H9 (cell line): ENCODE data around the gene PYGL. TPM values are rescaled to one million over a fixed set of nuclear protein-coding genes. Genes with fewer than 3 reads are reported as not detected.

Experiments used
- DNase-seq: peaks from one replicate; pipeline ENCODE4 v3.0.0-alpha.2; 2017
- H2AFZ ChIP-seq: one replicate; pipeline ENCODE4 v1.6.1; 2013; ENCODE audit warnings: mild to moderate bottlenecking, low read length, control low read depth, moderate library complexity
- H2AK5ac ChIP-seq: 2 replicates; pipeline ENCODE4 v1.6.1; 2013; ENCODE audit warnings: low read length, control low read depth, mixed read lengths; ENCODE audit not compliant: insufficient read length
- H2BK120ac ChIP-seq: one replicate; pipeline ENCODE4 v1.6.1; 2013; ENCODE audit warnings: low read depth, mild to moderate bottlenecking, low read length, control low read depth, inconsistent platforms; ENCODE audit not compliant: poor library complexity, severe bottlenecking
- H2BK12ac ChIP-seq: 2 replicates; pipeline ENCODE4 v1.6.1; 2013; ENCODE audit warnings: low read length, control low read depth, mixed read lengths, low read depth; ENCODE audit not compliant: insufficient read length
- H2BK15ac ChIP-seq: 2 replicates; pipeline ENCODE4 v1.6.1; 2013; ENCODE audit warnings: low read depth, low read length, control low read depth
- H2BK20ac ChIP-seq: one replicate; pipeline ENCODE4 v1.6.1; 2013; ENCODE audit warnings: low read depth, mild to moderate bottlenecking, low read length, control low read depth, inconsistent platforms; ENCODE audit not compliant: poor library complexity, severe bottlenecking
- H2BK5ac ChIP-seq: 2 replicates; pipeline ENCODE4 v1.6.1; 2013; ENCODE audit warnings: low read length, control low read depth, mixed read lengths; ENCODE audit not compliant: insufficient read length
- H3K14ac ChIP-seq: 2 replicates; pipeline ENCODE4 v1.6.1; 2013; ENCODE audit warnings: low read length, control low read depth; ENCODE audit not compliant: insufficient read depth
- H3K18ac ChIP-seq: 2 replicates; pipeline ENCODE4 v1.6.1; 2013; ENCODE audit warnings: low read depth, mild to moderate bottlenecking, mixed read lengths, low read length, control low read depth; ENCODE audit not compliant: insufficient read length
- H3K23ac ChIP-seq: 2 replicates; pipeline ENCODE4 v1.6.1; 2013; ENCODE audit warnings: low read length, control low read depth, mixed read lengths, low read depth; ENCODE audit not compliant: insufficient read length
- H3K23me2 ChIP-seq: 2 replicates; pipeline ENCODE4 v1.6.1; 2013; ENCODE audit warnings: low read depth, mild to moderate bottlenecking, mixed read lengths, low read length, control low read depth; ENCODE audit not compliant: insufficient read length, poor library complexity, severe bottlenecking
- H3K27ac ChIP-seq: 2 replicates; pipeline ENCODE4 v1.5.1; 2013; ENCODE audit warnings: low read length, control low read depth, mixed read lengths, low read depth; ENCODE audit not compliant: insufficient read length
- H3K27me3 ChIP-seq: 2 replicates; pipeline ENCODE4 v1.6.1; 2013; ENCODE audit warnings: low read length, control low read depth, inconsistent platforms; ENCODE audit not compliant: insufficient read depth
- H3K4ac ChIP-seq: 2 replicates; pipeline ENCODE4 v1.6.1; 2013; ENCODE audit warnings: low read depth, mild to moderate bottlenecking, control low read depth, inconsistent platforms, low read length, moderate library complexity
- H3K4me1 ChIP-seq: 2 replicates; pipeline ENCODE4 v1.6.1; 2013; ENCODE audit warnings: low read length, control low read depth, inconsistent platforms; ENCODE audit not compliant: insufficient read depth
- H3K4me2 ChIP-seq: 2 replicates; pipeline ENCODE4 v1.6.1; 2013; ENCODE audit warnings: low read length, control low read depth, mixed read lengths; ENCODE audit not compliant: insufficient read length, insufficient read depth
- H3K56ac ChIP-seq: 2 replicates; pipeline ENCODE4 v1.6.1; 2013; ENCODE audit warnings: low read depth, mild to moderate bottlenecking, mixed read lengths, low read length, control low read depth; ENCODE audit not compliant: insufficient read length
- H3K79me1 ChIP-seq: 2 replicates; pipeline ENCODE4 v1.6.1; 2013; ENCODE audit warnings: low read depth, mild to moderate bottlenecking, moderate library complexity, low read length, control low read depth, inconsistent platforms; ENCODE audit not compliant: insufficient read depth, poor library complexity, severe bottlenecking
- H3K79me2 ChIP-seq: 2 replicates; pipeline ENCODE4 v1.6.1; 2013; ENCODE audit warnings: low read length, control low read depth, inconsistent platforms; ENCODE audit not compliant: insufficient read depth
- H3K9ac ChIP-seq: 2 replicates; pipeline ENCODE4 v1.6.1; 2013; ENCODE audit warnings: low read length, control low read depth, mixed read lengths; ENCODE audit not compliant: insufficient read length; ENCODE audit errors: extremely low read depth
- H3K9me3 ChIP-seq: one replicate; pipeline ENCODE4 v1.6.1; 2013; ENCODE audit warnings: low read depth, low read length, inconsistent platforms; ENCODE audit not compliant: control insufficient read depth
- H3T11ph ChIP-seq: one replicate; pipeline ENCODE4 v1.6.1; 2013; ENCODE audit warnings: mild to moderate bottlenecking, low read length, control low read depth, inconsistent platforms
- H4K20me1 ChIP-seq: one replicate; pipeline ENCODE4 v1.6.1; 2013; ENCODE audit not compliant: control insufficient read depth, insufficient read length, insufficient read depth
- H4K5ac ChIP-seq: 2 replicates; pipeline ENCODE4 v1.6.1; 2013; ENCODE audit warnings: low read depth, mild to moderate bottlenecking, mixed read lengths, low read length, control low read depth; ENCODE audit not compliant: insufficient read length
- H4K8ac ChIP-seq: replicated peaks from 2 replicates; pipeline ENCODE4 v1.6.1; 2013; ENCODE audit warnings: low read length, control low read depth, mixed read lengths, low read depth; ENCODE audit not compliant: insufficient read length
- H4K91ac ChIP-seq: 2 replicates; pipeline ENCODE4 v1.6.1; 2013; ENCODE audit warnings: low read depth, mild to moderate bottlenecking, moderate library complexity, mixed read lengths, low read length, control low read depth; ENCODE audit not compliant: insufficient read length
- H3K27ac Mint-ChIP-seq, 3 experiments: 2 replicates in 2 of 3; 3 replicates in 1 of 3; pipeline ENCODE4 v1.8.0; 2020 to 2021; ENCODE audit warnings: mixed read lengths in 3 of 3, mild to moderate bottlenecking in 1 of 3, moderate library complexity in 1 of 3
- H3K27me3 Mint-ChIP-seq: 2 replicates; pipeline ENCODE4 v1.8.0; 2021; ENCODE audit warnings: low read depth, mild to moderate bottlenecking, moderate library complexity, mixed read lengths
- H3K36me3 Mint-ChIP-seq, 3 experiments: 2 replicates in 2 of 3; 3 replicates in 1 of 3; pipeline ENCODE4 v1.8.0; 2020 to 2021; ENCODE audit warnings: low read depth in 3 of 3, mixed read lengths in 3 of 3; ENCODE audit not compliant: insufficient read depth in 1 of 3
- H3K4me1 Mint-ChIP-seq, 2 experiments: 2 replicates each; pipeline ENCODE4 v1.8.0; 2020; ENCODE audit warnings: mixed read lengths in 2 of 2
- H3K4me3 Mint-ChIP-seq, 2 experiments: 2 replicates in 1 of 2; 3 replicates in 1 of 2; pipeline ENCODE4 v1.8.0; 2020 to 2021; ENCODE audit warnings: mild to moderate bottlenecking in 2 of 2, mixed read lengths in 2 of 2, moderate library complexity in 1 of 2
- H3K9me3 Mint-ChIP-seq, 2 experiments: 2 replicates in 1 of 2; 3 replicates in 1 of 2; pipeline ENCODE4 v1.8.0; 2020; ENCODE audit warnings: mild to moderate bottlenecking in 2 of 2, mixed read lengths in 2 of 2, moderate library complexity in 1 of 2
- CTCF ChIP-seq: fragments of 200-600 bp; sonication (generic); conservative IDR thresholded peaks from 3 replicates; pipeline ENCODE4 v1.8.0; 2021; ENCODE audit warnings: antibody characterized with exemption, mild to moderate bottlenecking
- WGBS: extraction: QIAGEN DNeasy Blood & Tissue Kit; methylation state at CpG from one replicate; pipeline ENCODE4 v1.1.7; 2013; ENCODE audit warnings: missing lambda C conversion rate, low lambda C conversion rate, mixed read lengths; ENCODE audit not compliant: insufficient read length; ENCODE audit errors: extremely low coverage; 5-methylcytosine and 5-hydroxymethylcytosine counted together
- total RNA-seq: library from RNA; stranded (reverse); gene quantifications from 2 replicates; pipeline ENCODE4 v1.2.1, GENCODE V29; 2021

The PYGL gene
- total RNA-seq, 1 experiment from 2014 or later: 53.8 TPM

- no peak overlapping the region for H3K4ac ChIP-seq
- H2BK5ac ChIP-seq: no peak overlapping the region
- H4K8ac ChIP-seq: no peak overlapping the region
- Mint-ChIP-seq H3K9me3 (peaks cover 13 to 16% of the 10 kb centered on the region in 2 experiments), H3K4me3 (peak overlapping the region in 1 of 2 experiments; percentile 2; a peak in 1 of 5 replicates), H3K4me1 (peaks cover 45 to 52% of the 10 kb centered on the region in 2 experiments), H3K27ac (no peak overlapping the region; a peak in 1 of 7 replicates), H3K27me3 (no peaks in the 10 kb centered on the region; the same call in 1 of the 2 replicates), H3K36me3 (peaks cover 0 to 18% (median 13%) of the 10 kb centered on the region in 3 experiments; a peak in 6 of 7 replicates)
- H3K79me1 ChIP-seq: no peaks in the 10 kb centered on the region
- no peaks in the 10 kb centered on the region for H3K27me3 ChIP-seq
- no peaks in the 10 kb centered on the region for H3K9me3 ChIP-seq
- no peaks in the 10 kb centered on the region for H3K79me2 ChIP-seq
- H3K18ac ChIP-seq: no peak overlapping the region
- WGBS: no CpG with 5 or more reads among the region's 5 CpGs
- H3K23me2 ChIP-seq: no peaks in the 10 kb centered on the region
- no peak overlapping the region for H2AFZ ChIP-seq
- no peak overlapping the region for H3K56ac ChIP-seq
- H3T11ph ChIP-seq: no peak overlapping the region
- H4K20me1 ChIP-seq: no peaks in the 10 kb centered on the region
- no peak overlapping the region for H3K27ac ChIP-seq
- no peak overlapping the region for H2BK120ac ChIP-seq
- no peak overlapping the region for H4K5ac ChIP-seq
- no peak overlapping the region for H3K23ac ChIP-seq
- no peak overlapping the region for H3K9ac ChIP-seq
- H2BK20ac ChIP-seq: no peak overlapping the region
- H4K91ac ChIP-seq: no peak overlapping the region
- no peak overlapping the region for H2AK5ac ChIP-seq
- no peak overlapping the region for H3K14ac ChIP-seq
- TF ChIP-seq CTCF: no peak
- DNase-seq: peak; percentile 83
- H2BK12ac ChIP-seq: no peak overlapping the region
- H3K4me1 ChIP-seq: peaks cover 5% of the 10 kb centered on the region; the same call in 1 of the 2 replicates
- H2BK15ac ChIP-seq: no peak overlapping the region
- H3K4me2 ChIP-seq: no peak overlapping the region
These were observed 52.0 kb downstream of the PYGL start for GRCh38 chr14:50892255-50892654.
